PC-3 (cell line): ENCODE data around the gene FPR3.

Experiments used
- CTCF ChIP-seq: fragments of 300-600 bp; sonication (generic); conservative IDR thresholded peaks from 2 replicates; pipeline ENCODE4 v1.5.1; 2017; ENCODE audit warnings: antibody characterized with exemption, low read depth, mild to moderate bottlenecking, low read length
- EZH2 ChIP-seq: fragments of 300-600 bp; sonication (generic); IDR thresholded peaks from one replicate; pipeline ENCODE4 v1.6.1; 2017; ENCODE audit warnings: antibody characterized with exemption, mild to moderate bottlenecking, low read length; ENCODE audit not compliant: unreplicated experiment
- EZH2phosphoT487 ChIP-seq: fragments of 300-600 bp; sonication (generic); IDR thresholded peaks from 2 replicates; pipeline ENCODE4 v1.6.1; 2018; ENCODE audit warnings: mild to moderate bottlenecking, antibody characterized with exemption, low read length, borderline replicate concordance

GRCh38 chr19:51816711-51817110, 21.8 kb downstream of the FPR3 start:
- TF ChIP-seq CTCF: no peak
- no peak for TF ChIP-seq EZH2
- no peak for TF ChIP-seq EZH2phosphoT487
